Activated CD8-positive, alpha-beta memory T cell treated with anti-CD3 and anti-CD28 coated beads for 48 hours (primary cell): ENCODE measurements around the gene NUDT16L1.

ENCODE experiments used
- DNase-seq, 3 experiments: peaks; one replicate each; pipeline ENCODE4 v3.0.0-alpha.2; 2020; ENCODE audit warnings: low read depth in 2 of 3, low spot score in 2 of 3

The NUDT16L1 gene

GRCh38 chr16:4693956-4694641, 737 bp downstream of the NUDT16L1 start:
- DNase-seq, result no peak

GRCh38 chr16:4694642-4695451, 1.5 kb downstream of the NUDT16L1 start:
- no peak for DNase-seq

DNA sequence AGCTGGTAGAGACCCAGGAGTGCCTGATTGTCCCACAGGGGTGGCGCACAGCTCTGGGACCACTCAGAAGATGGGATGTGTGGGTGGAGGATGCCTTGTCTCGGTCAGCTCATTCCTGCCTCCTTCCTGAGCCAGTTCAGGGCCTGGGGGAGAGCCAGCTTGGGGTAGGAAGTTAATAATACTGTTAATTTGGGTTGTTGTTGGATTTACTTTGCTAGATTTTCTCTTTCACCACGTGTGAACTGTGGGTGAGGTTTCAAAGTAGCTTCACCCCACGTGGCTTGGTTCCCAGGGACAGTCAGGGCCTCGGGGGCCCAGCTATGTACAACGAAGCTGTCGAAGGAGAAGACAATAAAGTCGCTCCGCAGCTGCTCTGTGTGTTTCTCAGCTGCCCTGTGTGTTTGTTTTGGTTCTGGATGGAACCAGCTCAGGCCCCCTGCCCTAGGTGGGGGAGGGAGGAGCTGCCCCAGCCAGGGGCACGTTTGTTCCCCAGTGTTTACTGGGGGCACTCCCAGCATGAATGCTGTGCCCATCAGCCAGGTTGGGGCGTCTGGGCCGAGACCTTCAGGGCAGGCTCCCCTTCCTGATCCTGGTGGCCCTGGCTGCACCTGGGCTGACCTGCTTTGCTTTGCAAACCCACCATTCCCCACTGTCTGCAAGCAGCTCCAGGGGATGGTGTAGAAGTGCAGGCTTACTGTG, 2.3 kb downstream of the NUDT16L1 start:
- no peak for DNase-seq

DNA sequence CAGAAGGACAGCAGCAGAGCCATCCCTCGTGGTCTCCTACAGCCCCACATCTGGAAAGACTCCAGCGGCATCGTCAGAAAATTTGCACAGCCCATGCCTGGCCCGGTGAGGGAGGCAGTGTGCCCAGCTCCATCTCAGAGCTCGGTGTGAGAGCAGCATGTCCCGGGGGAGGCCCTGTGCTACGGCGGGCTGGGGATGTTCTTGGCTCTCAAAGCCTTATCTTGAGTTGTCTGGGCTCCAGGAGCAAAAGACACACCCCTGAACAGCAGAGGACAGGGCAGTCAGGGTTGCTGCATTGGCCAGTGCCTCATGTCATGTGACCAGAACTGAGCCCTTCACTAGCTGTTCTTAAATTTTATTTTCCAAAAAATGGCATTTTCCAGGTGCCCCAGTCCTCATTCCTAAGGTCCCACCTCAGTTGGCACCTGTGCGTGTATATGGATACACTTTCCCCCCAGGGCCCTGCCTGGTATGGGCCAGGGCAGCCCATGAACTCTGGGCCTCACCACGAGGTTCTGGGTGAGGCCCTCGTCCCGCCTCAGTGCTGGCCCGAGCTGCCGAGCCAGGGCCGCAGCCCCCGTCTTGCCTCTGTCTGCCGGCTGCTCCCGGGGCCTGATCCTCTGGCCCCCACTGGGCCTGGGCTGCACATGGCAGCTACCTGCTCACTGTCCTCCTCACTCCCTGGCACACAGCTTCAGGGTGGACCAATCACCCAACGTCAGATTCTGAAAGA, 3.0 kb downstream of the NUDT16L1 start:
- no peak for DNase-seq

GRCh38 chr16:4696905-4697847, 3.8 kb downstream of the NUDT16L1 start:
- DNase-seq, result no peak

GRCh38 chr16:4697848-4698291, 4.5 kb downstream of the NUDT16L1 start:
- no peak for DNase-seq

GRCh38 chr16:4698321-4699045, 5.1 kb downstream of the NUDT16L1 start:
- DNase-seq, result no peak

GRCh38 chr16:4699046-4699556, 5.7 kb downstream of the NUDT16L1 start:
- DNase-seq, result no peak

- DNase-seq, result no peak
These were observed 7.1 kb downstream of the NUDT16L1 start for GRCh38 chr16:4700380-4700996.

GRCh38 chr16:4700997-4701743, 7.8 kb downstream of the NUDT16L1 start:
- no peak for DNase-seq

DNA sequence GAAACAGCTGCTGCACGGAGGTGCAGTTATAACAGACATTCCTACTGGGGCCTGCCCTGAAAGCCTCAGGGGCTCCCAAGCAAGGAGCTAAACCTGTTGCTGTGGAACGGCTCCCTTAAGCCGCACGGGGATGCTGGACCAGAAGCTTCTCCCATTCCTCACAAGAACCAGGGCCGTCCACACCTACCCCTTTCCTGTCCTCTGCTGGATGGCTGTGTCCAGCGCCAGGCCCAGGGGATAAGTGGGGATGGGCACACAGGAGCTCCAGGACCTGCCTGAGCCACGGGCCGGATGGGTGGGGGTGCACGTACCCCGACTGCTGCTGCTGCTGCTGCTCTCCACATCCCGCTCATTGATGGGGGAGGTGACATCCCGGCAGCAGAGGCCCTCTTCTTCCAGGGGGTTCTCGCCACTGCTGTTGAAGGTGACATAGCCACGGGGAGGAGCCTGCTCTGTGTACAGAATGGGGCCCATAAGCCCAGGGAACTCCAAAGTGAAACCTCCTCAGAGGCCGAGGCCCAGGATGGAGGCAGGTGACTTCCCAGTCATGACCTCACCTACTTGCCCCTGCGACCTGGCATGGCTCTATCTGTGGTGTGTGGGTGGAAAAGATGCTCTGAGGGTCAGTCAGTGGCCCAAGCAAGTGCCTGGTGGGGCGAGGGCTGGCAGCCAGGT, 8.6 kb downstream of the NUDT16L1 start:
- no peak for DNase-seq

DNA sequence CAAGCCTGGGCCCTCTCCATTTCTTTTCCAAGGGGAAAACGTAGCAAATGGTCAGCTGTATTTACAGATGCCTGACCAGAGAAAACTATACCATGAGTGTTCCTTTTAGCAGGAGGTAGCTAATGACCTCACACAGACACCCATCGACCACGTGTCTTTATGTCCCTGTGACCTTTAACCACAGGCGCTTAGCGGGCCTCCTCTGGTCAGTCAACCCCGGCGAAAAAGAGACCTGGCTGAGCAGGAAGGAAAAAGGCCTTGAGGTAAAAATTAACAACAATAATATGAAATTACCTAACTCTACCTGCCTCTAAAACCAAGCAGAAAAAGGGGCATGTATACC, 9.1 kb downstream of the NUDT16L1 start:
- no peak for DNase-seq

- no peak for DNase-seq
These were observed 10.5 kb downstream of the NUDT16L1 start for GRCh38 chr16:4703906-4704305.

DNA sequence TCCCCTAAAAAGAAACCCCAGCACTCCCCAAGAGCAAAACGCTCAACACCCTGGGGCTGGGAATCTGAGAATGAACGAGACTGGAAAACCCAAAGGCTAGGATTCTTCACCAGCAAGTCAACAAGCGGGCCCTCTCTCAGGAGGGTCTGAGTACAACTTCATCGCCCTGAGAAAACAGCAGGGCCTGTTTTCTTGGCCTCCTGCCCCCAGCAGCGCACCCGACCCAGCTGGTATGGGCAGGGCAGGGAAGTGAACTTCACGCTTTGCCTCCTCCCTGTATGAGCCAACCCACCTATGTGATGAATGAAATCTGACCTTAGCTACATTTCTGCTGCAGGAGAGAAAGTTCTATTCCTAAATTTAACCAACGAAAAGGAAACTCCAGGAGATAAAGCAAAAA, 11.1 kb downstream of the NUDT16L1 start:
- DNase-seq, result no peak

DNA sequence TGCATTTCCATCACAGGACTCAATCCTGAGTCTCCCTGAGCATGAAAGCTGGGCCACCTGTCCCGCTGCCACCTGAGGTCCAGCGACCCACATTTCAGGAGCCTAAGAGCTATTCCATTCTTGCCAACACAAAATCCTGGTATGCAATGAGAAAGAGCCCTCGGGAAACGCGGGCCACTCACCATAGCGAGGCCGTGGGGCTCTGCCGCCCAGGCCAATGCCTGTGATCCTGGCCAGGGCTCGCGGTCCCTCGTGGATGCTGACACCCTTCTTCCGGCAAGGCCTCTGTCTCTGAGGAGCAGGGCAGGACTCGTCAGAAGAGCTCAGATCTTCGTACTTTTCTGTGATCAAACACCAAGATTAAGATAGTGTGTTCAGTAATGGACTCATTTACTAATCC, 11.6 kb downstream of the NUDT16L1 start:
- DNase-seq, result no peak

- DNase-seq, result no peak
These were observed 13.5 kb downstream of the NUDT16L1 start for GRCh38 chr16:4706871-4707270.

DNA sequence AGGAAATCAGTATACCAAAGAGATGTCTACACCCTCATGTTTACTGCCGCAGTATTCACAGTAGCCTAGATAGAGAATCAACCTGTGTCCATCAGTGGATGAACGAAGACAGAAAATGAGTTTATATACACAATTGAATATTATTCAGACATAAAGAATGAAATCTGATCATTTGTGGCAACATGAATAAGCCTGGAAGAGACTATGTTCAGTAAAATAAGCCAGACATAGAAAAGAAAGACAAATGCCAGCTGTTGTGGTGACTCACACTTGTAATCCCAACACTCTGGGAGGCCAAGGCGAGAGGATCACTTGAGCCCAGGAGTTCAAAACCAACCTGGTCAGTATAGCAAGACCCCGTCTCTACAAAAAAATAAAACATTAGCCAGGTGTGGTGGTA, 16.1 kb downstream of the NUDT16L1 start:
- DNase-seq, result no peak
